ENCODE results near the gene TACC2. TPM values are rescaled to one million over a fixed set of nuclear protein-coding genes. Genes with fewer than 3 reads are reported as not detected.

The TACC2 gene
- total RNA-seq, 2 experiments from 2014 or later, result not detected

- no TSS peak for BruUV-seq (replicated peaks)
- ChIA-PET CTCF (ENCODE audit: unreplicated experiment) (no interaction called here), POLR2A (no interaction called here)
Observed at GRCh38 chr10:122172361-122173008, 183.5 kb downstream of the TACC2 start.

GRCh38 chr10:122173337-122173736 lies 184.4 kb downstream of the TACC2 start:
- Histone ChIP-seq H3K4me1 (ENCODE audit: insufficient read depth, low read length, poor library complexity, severe bottlenecking) (no peaks in the 10 kb centered on the region), H2AFZ (ENCODE audit: low read length) (no peak overlapping the region), H3K79me2 (ENCODE audit: insufficient read depth, low read depth, low read length) (no peaks in the 10 kb centered on the region), H3K9me3 (ENCODE audit: low read length) (no peaks in the 10 kb centered on the region), H3K27ac (ENCODE audit: low read depth, low read length, poor library complexity, severe bottlenecking) (no peak overlapping the region), H3K9me2 (ENCODE audit: insufficient read depth, low read length) (no peaks in the 10 kb centered on the region), H3K4me2 (ENCODE audit: low read length) (no peak overlapping the region), H3K4me3 (ENCODE audit: low read depth, low read length, poor library complexity, severe bottlenecking) (no peak overlapping the region), H4K20me1 (ENCODE audit: insufficient read depth, low read length) (no peaks in the 10 kb centered on the region), H3K36me3 (ENCODE audit: insufficient read depth, low read length) (no peaks in the 10 kb centered on the region)
- CTCF ChIA-PET (ENCODE audit: unreplicated experiment), result no interaction called here
- intact Hi-C loops (cut with micrococcal nuclease; ENCODE audit: unreplicated experiment), result no loop called here
- no peak for TF ChIP-seq CTCF (conservative IDR thresholded peaks at IDR 0.05; ENCODE audit: low read length)
- TF ChIP-seq EZH2phosphoT487 (IDR thresholded peaks at IDR 0.05; ENCODE audit: borderline replicate concordance, low read depth, low read length), result no peak
- POLR2A ChIA-PET, result no interaction called here
- no peak for DNase-seq (ENCODE audit: low spot score)
- BruUV-seq (replicated peaks), result no TSS peak

More at GRCh38 chr10:122172361-122173008, 183.5 kb downstream of the TACC2 start:
- TF ChIP-seq EZH2phosphoT487 (IDR thresholded peaks at IDR 0.05; ENCODE audit: borderline replicate concordance, low read depth, low read length), result no peak
- no peak for TF ChIP-seq CTCF (conservative IDR thresholded peaks at IDR 0.05; ENCODE audit: low read length)
- Histone ChIP-seq H3K79me2 (ENCODE audit: insufficient read depth, low read depth, low read length) (no peaks in the 10 kb centered on the region), H2AFZ (ENCODE audit: low read length) (no peak overlapping the region), H3K4me3 (ENCODE audit: low read depth, low read length, poor library complexity, severe bottlenecking) (no peak overlapping the region), H3K9me3 (ENCODE audit: low read length) (no peaks in the 10 kb centered on the region), H3K36me3 (ENCODE audit: insufficient read depth, low read length) (no peaks in the 10 kb centered on the region), H4K20me1 (ENCODE audit: insufficient read depth, low read length) (no peaks in the 10 kb centered on the region), H3K9me2 (ENCODE audit: insufficient read depth, low read length) (no peaks in the 10 kb centered on the region), H3K27ac (ENCODE audit: low read depth, low read length, poor library complexity, severe bottlenecking) (no peak overlapping the region), H3K4me1 (ENCODE audit: insufficient read depth, low read length, poor library complexity, severe bottlenecking) (no peaks in the 10 kb centered on the region), H3K4me2 (ENCODE audit: low read length) (no peak overlapping the region)
- intact Hi-C loops (cut with micrococcal nuclease; ENCODE audit: unreplicated experiment), result no loop called here
- no peak for DNase-seq (ENCODE audit: low spot score)

GRCh38 chr10:122173766-122174435 lies 184.9 kb downstream of the TACC2 start:
- POLR2A ChIA-PET, result no interaction called here
- Histone ChIP-seq H3K9me3 (ENCODE audit: low read length) (no peaks in the 10 kb centered on the region), H3K9me2 (ENCODE audit: insufficient read depth, low read length) (no peaks in the 10 kb centered on the region), H3K79me2 (ENCODE audit: insufficient read depth, low read depth, low read length) (no peaks in the 10 kb centered on the region), H4K20me1 (ENCODE audit: insufficient read depth, low read length) (no peaks in the 10 kb centered on the region), H3K36me3 (ENCODE audit: insufficient read depth, low read length) (no peaks in the 10 kb centered on the region), H3K27ac (ENCODE audit: low read depth, low read length, poor library complexity, severe bottlenecking) (no peak overlapping the region), H3K4me1 (ENCODE audit: insufficient read depth, low read length, poor library complexity, severe bottlenecking) (no peaks in the 10 kb centered on the region), H3K4me3 (ENCODE audit: low read depth, low read length, poor library complexity, severe bottlenecking) (no peak overlapping the region), H3K4me2 (ENCODE audit: low read length) (no peak overlapping the region), H2AFZ (ENCODE audit: low read length) (no peak overlapping the region)
- BruUV-seq (replicated peaks), result no TSS peak
- intact Hi-C loops (cut with micrococcal nuclease; ENCODE audit: unreplicated experiment), result no loop called here
- CTCF ChIA-PET (ENCODE audit: unreplicated experiment), result no interaction called here
- TF ChIP-seq EZH2phosphoT487 (IDR thresholded peaks at IDR 0.05; ENCODE audit: borderline replicate concordance, low read depth, low read length) (no peak), CTCF (conservative IDR thresholded peaks at IDR 0.05; ENCODE audit: low read length) (no peak)
- DNase-seq (ENCODE audit: low spot score), result no peak

All from OCI-LY7 (cell line).